DMS53 treated with DMSO at 0.1 percent for 48 hours (cell line): ENCODE results near the gene SCN9A.
A peak's percentile ranks its signal among the peaks of the same experiment; 100 is the strongest.
"Not testable (repeated sequence)": the region's sequence is repeated elsewhere in the genome, so short reads cannot be mapped to it uniquely, and the experiment has no call there.

Experiments
- DNase-seq: peaks from one replicate; lab custom pipeline; 2025; ENCODE audit not compliant: unreplicated experiment; lab: John Stamatoyannopoulos, UW

SCN9A gene

DNA sequence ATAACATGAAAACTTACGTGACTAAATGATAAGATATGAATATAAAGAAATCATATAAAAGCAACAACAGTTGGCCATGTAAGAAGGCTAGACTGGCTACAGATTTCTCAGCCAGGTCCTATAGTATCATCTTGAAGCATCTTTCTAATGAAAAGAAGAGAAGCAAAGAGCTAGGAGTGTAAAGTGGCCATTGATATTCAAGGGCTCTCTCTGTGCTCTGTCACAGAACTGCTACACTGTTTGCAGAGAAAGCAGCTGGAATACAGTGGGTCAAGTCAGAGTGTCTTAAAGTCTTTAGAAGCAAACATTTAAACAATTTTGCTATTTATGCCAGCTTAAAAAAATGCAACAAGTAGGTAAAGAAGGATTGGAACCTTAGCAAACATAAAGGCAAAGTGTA lies 118.8 kb downstream of the SCN9A start:
- DNase-seq, result no peak

DNA sequence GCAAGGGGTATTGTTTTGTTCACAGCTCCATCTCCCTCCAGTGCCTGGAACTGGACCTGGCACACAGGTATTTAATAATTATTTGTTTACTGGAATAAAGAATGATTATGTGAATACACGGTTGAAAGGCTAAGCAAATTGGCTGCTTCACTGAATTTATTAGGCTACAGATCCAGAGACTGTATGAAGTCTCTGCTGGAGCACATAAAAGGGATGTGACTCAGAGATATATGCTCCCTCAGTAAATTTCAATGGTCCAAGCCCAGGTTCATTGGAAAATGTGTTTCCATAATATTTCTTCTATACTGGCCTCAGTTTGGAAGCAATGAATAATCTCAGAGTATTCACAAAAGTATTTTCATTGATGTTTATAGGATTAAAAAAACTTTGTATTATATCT lies 126.4 kb downstream of the SCN9A start:
- DNase-seq, result no peak

DNA sequence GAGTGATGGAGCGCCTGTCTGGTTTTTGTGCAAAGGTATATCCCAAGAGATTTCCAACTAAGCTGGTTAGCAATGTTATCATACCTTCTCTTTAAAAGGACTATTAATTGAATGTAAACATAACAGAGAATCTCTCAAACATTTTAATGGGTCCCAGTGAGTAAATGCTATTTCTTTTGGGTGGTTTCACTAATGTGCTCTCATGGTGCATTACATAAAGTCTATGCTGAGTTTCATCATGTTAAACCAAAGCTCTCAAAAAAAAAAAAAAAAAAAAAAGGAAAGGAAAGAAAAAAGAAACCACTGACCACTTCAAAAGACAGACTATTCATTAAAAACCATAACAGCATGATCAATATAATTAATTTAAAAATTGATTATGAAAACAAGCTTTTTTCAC lies 128.8 kb downstream of the SCN9A start:
- DNase-seq, result no peak

DNA sequence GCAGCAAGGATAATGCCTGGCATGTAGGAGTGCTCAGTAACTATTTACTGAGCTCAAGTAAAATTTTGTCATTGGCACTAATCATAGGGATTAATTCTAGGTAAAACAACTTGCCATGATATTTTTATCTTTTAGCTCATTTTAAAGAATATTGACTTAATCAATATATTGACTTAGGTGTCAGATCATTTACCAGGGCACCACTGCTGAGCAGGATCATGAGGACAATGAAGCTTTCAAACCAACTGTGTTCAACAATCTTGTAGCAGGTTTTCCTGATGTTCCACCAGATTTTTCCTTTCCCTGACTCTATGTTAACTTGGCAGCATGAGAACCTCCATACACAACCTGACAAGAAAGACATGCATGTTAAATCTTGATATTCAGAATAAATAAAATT lies 133.4 kb downstream of the SCN9A start:
- no peak for DNase-seq

- DNase-seq, result no peak
These were observed 135.1 kb downstream of the SCN9A start for GRCh38 chr2:166240387-166241313.

DNA sequence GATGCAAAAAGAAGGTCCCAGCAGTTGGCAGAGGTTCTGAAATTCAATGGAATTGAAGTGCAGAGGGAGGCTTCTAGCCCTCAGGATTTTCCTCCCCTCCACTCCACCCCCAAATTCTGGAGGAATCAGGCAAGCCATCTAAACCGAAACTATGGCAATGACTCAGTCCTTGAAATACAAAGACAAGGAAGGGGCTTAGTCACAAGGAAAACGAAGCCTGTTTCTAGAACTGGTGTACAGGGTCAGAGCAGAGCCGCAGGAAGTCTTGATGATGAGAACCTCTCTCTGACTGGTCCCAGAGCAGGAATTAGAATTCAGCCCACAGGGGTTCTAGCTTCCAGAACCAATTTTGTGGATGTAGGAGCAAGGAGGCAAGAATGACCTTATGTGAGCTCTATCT lies 136.2 kb downstream of the SCN9A start:
- DNase-seq, result peak; percentile 16

GRCh38 chr2:166238176-166238575 lies 137.6 kb downstream of the SCN9A start:
- no peak for DNase-seq

DNA sequence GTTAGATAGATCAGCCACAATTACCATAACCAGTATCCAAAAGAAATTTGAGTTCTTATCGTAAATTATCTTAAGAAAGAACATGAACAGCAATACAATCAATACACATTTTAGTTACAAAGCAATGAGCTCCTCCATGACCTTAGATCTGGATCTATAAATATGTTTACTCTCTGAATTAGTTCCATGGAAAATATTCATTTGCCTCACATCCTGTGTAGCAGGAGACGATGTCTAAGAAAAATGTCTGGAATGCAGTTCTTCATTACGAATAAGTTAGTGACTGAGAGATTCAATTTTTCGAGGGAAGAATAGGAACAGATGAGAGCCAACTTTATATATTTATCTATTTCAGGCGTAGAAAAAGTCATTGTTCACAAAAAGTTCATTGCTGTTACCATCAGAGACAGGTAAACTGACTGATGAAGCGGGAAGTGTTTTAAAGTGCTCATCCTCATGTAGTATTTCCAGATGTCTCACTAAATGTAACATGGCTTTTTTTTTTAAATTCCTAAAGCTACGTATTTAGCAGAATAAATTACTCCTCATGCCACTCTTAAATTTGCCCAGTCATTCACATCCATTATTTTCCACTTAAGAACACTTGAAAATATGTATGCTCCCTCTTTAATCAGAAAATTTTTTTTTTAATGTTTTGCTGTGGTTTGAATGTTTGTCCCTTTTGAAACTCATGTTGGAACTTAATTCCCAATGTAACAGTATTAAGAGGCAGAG lies 141.5 kb downstream of the SCN9A start:
- no peak for DNase-seq

DNA sequence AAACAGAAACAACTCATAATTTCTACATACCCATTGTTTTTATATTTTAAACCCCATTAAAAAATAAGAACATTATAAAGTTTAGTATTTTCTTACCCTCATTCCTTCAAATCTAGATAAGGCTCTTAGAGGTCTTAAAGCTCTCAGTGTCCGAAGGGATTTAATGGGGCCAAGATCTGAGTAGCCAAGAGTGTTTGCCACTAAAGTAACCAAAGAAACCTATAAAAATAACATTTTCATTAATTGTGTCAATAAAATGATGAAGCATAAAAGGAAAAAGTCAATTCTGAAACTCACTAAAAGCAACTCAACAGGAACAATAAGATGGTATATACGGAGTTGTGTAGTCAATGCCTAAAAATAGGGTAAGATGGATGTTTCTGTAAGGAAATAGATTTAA lies 142.5 kb downstream of the SCN9A start:
- no peak for DNase-seq

GRCh38 chr2:166230724-166231070 lies 145.0 kb downstream of the SCN9A start:
- DNase-seq, result no peak

GRCh38 chr2:166230024-166230723 lies 145.6 kb downstream of the SCN9A start:
- DNase-seq, result peak; percentile 97

DNA sequence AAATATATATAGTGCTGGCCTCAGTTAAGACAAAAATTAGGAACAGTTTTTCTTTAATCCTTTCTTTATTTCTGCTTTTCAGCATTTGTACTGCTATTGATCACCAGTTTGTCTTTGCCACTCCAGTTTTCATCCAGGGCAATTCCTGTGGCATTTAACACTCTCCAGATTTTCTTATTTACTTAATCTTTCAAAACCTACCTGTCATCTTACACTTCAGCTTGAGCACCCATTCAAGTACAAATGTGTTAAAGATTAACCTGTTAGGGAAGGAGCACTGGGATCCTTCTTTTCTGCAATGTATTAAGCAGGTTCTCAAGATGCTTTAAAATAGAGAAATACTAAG lies 146.1 kb downstream of the SCN9A start:
- peak; percentile 97 for DNase-seq

- no peak for DNase-seq
These were observed 151.5 kb downstream of the SCN9A start for GRCh38 chr2:166224197-166224596.

GRCh38 chr2:166223298-166223697 lies 152.4 kb downstream of the SCN9A start:
- DNase-seq, result no peak

GRCh38 chr2:166211079-166211478 lies 164.7 kb downstream of the SCN9A start:
- no peak for DNase-seq

- DNase-seq, result not testable (repeated sequence)
These were observed 165.8 kb downstream of the SCN9A start for GRCh38 chr2:166209944-166210343.

DNA sequence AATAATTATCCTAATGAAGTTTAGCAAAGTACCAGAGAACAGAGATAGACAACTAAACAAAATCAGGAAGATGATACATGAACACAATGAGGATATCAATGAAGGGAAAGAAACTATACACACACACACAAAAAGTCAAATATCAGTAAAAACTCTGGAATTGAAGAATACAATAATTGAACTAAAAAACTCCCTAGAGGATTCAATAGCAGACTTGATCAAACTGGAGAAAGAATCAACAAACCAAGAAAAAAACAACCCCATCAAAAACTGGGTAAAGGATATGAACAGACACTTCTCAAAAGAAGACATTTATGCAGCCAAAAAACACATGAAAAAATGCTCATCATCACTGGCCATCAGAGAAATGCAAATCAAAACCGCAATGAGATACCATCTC lies 166.4 kb downstream of the SCN9A start:
- not testable (repeated sequence) for DNase-seq

DNA sequence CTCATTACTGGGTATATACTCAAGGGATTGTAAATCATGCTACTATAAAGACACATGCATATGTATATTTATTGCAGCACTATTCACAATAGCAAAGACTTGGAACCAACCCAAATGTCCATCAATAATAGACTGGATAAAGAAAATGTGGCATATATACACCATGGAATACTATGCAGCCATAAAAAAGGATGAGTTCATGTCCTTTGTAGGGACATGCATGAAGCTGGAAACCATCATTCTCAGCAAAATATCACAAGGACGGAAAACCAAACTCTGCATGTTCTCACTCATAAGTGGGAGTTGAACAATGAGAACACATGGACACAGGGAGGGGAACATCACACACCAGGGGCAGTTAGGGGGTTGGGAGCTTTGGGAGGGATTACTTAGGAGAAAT lies 169.6 kb downstream of the SCN9A start:
- DNase-seq, result not testable (repeated sequence)

- no peak for DNase-seq
These were observed 173.0 kb downstream of the SCN9A start for GRCh38 chr2:166202778-166203177.

DNA sequence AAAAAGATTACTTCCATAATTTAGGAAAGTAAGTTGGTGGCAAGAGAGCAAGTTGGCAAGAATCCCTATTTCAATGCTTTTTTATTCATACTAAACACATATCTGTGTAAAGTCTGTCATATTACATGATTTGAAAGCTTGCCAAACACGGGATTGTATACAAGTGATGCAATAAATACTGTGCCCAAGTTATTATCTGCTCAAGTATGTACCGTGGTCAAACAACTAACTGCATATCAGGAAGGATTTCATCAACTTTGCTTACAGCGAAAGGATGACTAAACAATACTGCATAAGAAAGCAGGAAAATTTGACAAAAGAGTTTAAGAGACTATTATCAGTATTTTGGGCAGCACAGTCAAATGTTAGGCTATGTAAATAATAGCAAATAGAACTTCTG lies 178.3 kb downstream of the SCN9A start:
- no peak for DNase-seq

DNA sequence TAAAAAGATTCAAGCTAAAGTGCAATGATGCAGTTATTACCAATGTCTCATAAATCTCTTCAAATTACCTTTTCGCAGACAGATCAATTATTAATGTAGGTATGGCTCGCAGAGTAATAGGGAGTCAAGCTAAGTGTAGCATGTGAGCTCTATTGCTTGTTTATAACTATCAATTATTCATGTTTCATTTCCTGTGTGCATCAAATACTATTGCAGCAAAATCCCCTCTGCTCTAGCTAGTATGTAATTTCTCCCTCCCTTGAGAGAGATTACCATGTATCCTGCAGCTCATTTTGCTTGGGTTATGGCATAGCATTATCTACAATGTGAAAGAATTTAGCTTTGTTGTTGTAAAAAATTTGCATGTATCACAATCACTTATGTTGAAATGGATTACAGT lies 182.3 kb downstream of the SCN9A start:
- DNase-seq, result no peak

DNA sequence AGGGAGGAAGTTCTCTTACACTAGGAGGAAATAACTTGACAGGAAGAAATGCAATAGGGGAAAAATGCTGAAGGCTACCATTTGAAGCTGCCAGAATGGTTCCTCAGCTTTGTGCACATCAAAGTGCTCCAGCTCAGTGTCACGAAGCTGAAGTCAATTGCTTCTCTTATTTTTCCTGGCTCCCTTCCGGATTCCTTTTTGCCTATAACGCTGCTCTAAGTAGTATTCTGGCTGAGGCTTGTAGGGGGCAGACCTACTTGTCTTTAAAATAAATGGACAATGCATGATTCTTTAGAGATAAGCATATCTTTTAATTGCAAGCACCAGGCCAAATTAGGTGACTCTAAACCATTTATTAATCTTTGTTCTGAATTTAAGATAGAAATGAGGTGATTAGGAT lies 187.7 kb downstream of the SCN9A start:
- DNase-seq, result no peak
